NK-92 treated with Interleukin-12 subunit alpha and Interleukin-12 subunit beta, amount 100 ng/mL, for 24 hours (cell line): Measurements from ENCODE around the gene ANKRD53.
"Not testable (repeated sequence)": the region's sequence is repeated elsewhere in the genome, so short reads cannot be mapped to it uniquely, and the experiment has no call there.

ENCODE experiments used
- DNase-seq: peaks from one replicate; lab custom pipeline; 2025; lab: John Stamatoyannopoulos, UW

ANKRD53 gene

GRCh38 chr2:71019989-71020388, 41.6 kb downstream of the ANKRD53 start:
- not testable (repeated sequence) for DNase-seq

GRCh38 chr2:71021394-71021793, 43.0 kb downstream of the ANKRD53 start:
- DNase-seq: not testable (repeated sequence)

- DNase-seq: peak; percentile 48
Measured at GRCh38 chr2:71023553-71024243, 45.3 kb downstream of the ANKRD53 start.
